PC-9 (cell line): Measurements from ENCODE around the gene MRPL12. TPM values are rescaled to one million over a fixed set of nuclear protein-coding genes. Genes with fewer than 3 reads are reported as not detected.
"Not testable (repeated sequence)": the region's sequence is repeated elsewhere in the genome, so short reads cannot be mapped to it uniquely, and the experiment has no call there.

Experiments
- BruUV-seq: library from RNA; stranded (reverse); fragments of 400-500 nt; replicated peaks from 2 replicates; lab custom pipeline; 2021; lab: Mats Ljungman, UMichigan
- CTCF ChIA-PET: fragments of 300-600 bp; sonication (Branson Sonifier 250); formaldehyde crosslinking; loops from one replicate; lab custom pipeline; 2022; ENCODE audit warnings: antibody characterized with exemption; lab: Charles Lee
- POLR2A ChIA-PET: fragments of 300-600 bp; sonication (Branson Sonifier 250); formaldehyde crosslinking; loops from one replicate; lab custom pipeline; 2022; ENCODE audit warnings: antibody characterized with exemption; ENCODE audit not compliant: unreplicated experiment; lab: Charles Lee
- DNase-seq, 2 experiments: peaks; one replicate each; pipeline versions ENCODE4 v3.0.0 to v3.0.0-alpha.2; 2015 to 2022; ENCODE audit warnings: mixed read lengths in 1 of 2
- H2AFZ ChIP-seq: fragments of 200-600 bp; sonication (generic); 2 replicates; pipeline ENCODE4 v1.8.1; 2017; ENCODE audit warnings: antibody characterized with exemption
- H3F3A ChIP-seq: fragments of 200-600 bp; sonication (generic); 2 replicates; pipeline ENCODE4 v1.8.1; 2017; ENCODE audit warnings: antibody characterized with exemption, mild to moderate bottlenecking, low read depth; ENCODE audit not compliant: insufficient read depth
- H3K27ac ChIP-seq: fragments of 200-600 bp; sonication (generic); 2 replicates; pipeline ENCODE4 v1.6.1; 2016; ENCODE audit warnings: mixed run types
- H3K27me3 ChIP-seq: fragments of 200-600 bp; sonication (generic); 2 replicates; pipeline ENCODE4 v1.6.1; 2016; ENCODE audit warnings: low read depth, mixed run types; ENCODE audit not compliant: insufficient read depth
- H3K36me3 ChIP-seq: fragments of 200-600 bp; sonication (generic); 2 replicates; pipeline ENCODE4 v1.6.1; 2016; ENCODE audit warnings: low read depth, mixed run types
- H3K4me1 ChIP-seq: fragments of 200-600 bp; sonication (generic); replicated peaks from 2 replicates; pipeline ENCODE4 v1.6.1; 2016; ENCODE audit warnings: mixed run types; ENCODE audit not compliant: insufficient read depth
- H3K4me2 ChIP-seq: fragments of 200-600 bp; sonication (generic); 2 replicates; pipeline ENCODE4 v1.6.1; 2017; ENCODE audit warnings: mixed run types
- H3K4me3 ChIP-seq: fragments of 200-600 bp; sonication (generic); 2 replicates; pipeline ENCODE4 v1.6.1; 2016; ENCODE audit warnings: mixed run types
- H3K79me2 ChIP-seq: fragments of 200-600 bp; sonication (generic); 2 replicates; pipeline ENCODE4 v1.6.1; 2017; ENCODE audit warnings: low read depth, mixed run types
- H3K9me2 ChIP-seq: fragments of 200-600 bp; sonication (generic); 2 replicates; pipeline ENCODE4 v1.8.1; 2017; ENCODE audit warnings: mild to moderate bottlenecking; ENCODE audit not compliant: insufficient read depth
- H3K9me3 ChIP-seq: fragments of 200-600 bp; sonication (generic); 2 replicates; pipeline ENCODE4 v1.8.1; 2016; ENCODE audit warnings: low read depth; ENCODE audit not compliant: insufficient read depth
- H4K20me1 ChIP-seq: fragments of 200-600 bp; sonication (generic); 2 replicates; pipeline ENCODE4 v1.8.1; 2017; ENCODE audit not compliant: insufficient read depth
- CTCF ChIP-seq: fragments of 200-600 bp; sonication (generic); conservative IDR thresholded peaks from 2 replicates; pipeline ENCODE4 v1.6.1; 2017; ENCODE audit warnings: mixed run types, antibody characterized with exemption, mild to moderate bottlenecking, moderate library complexity
- EZH2 ChIP-seq: fragments of 200-600 bp; sonication (generic); IDR thresholded peaks from 2 replicates; pipeline ENCODE4 v1.8.0; 2017; ENCODE audit warnings: antibody characterized with exemption, low read depth
- intact Hi-C: fragments of 100-400 bp; cut with micrococcal nuclease; formaldehyde crosslinking; loops from one replicate; pipeline ENCODE4 v1.10.0; 2022; ENCODE audit not compliant: unreplicated experiment
- total RNA-seq: library from RNA; stranded (reverse); gene quantifications from 2 replicates; pipeline ENCODE4 v1.2.3, GENCODE V29; 2021

Gene MRPL12
- total RNA-seq, 1 experiment from 2014 or later = 98.6 TPM

DNA sequence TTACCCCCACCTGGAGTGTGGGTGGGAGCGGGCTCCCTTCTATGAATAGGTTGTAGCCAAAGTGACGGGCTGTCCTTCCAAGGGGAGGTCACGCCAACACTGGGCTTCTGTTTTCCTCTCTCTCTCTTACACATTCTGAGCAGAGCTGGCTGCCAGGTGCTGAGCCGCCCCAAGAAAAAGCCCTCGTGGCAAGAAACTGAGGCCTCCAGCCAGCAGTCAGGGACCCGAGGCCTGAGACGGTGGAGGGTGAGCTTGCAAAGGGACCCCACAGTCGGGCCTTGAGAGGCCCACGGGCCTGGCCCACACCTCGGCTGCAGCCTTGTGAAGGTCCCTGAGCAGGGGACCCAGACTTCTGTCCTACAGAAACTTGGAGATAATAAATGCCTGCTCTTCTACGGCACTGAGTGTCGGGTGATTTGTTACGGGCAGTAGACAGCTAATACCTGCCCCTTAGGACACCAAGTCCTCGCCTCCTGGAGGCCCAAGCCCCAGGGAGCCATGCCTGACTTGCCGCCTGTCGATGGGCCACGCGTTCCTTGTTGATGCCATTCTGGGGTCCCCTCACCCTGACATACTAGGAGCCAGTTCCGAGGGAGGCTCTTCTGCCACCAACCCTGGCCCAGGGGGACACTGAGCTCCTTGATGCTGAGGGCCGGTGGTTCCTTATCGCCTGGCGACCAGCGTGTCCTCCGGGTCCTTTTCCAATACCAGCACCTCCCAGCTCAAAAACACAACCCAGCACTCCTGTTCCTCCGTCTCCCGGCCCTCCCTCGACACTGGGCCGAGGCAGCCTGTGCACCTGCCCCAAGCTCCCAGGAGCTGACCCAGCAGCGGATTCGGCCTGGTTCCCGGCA, 35.0 kb downstream of the MRPL12 start:
- H3K9me2 ChIP-seq = no peaks in the 10 kb centered on the region
- H2AFZ ChIP-seq = no peak overlapping the region
- POLR2A ChIA-PET = no interaction called here
- no peaks in the 10 kb centered on the region for H3K9me3 ChIP-seq
- no peaks in the 10 kb centered on the region for H3K79me2 ChIP-seq
- no peaks in the 10 kb centered on the region for H3F3A ChIP-seq
- intact Hi-C loops = no loop called here
- H3K27ac ChIP-seq = no peak overlapping the region
- BruUV-seq = no TSS peak
- no peaks in the 10 kb centered on the region for H3K27me3 ChIP-seq
- no peak for TF ChIP-seq EZH2
- no peak for TF ChIP-seq CTCF
- no peak overlapping the region for H3K4me3 ChIP-seq
- no peak for DNase-seq
- CTCF ChIA-PET = interaction anchor here (0.6 kb wide), 1 partner anchor 117 kb away, joined by 5 read pairs; no protein-coding TSS in a partner anchor
- H3K4me1 ChIP-seq = no peaks in the 10 kb centered on the region
- no peak overlapping the region for H3K4me2 ChIP-seq
- H4K20me1 ChIP-seq = no peaks in the 10 kb centered on the region
- no peaks in the 10 kb centered on the region for H3K36me3 ChIP-seq

DNA sequence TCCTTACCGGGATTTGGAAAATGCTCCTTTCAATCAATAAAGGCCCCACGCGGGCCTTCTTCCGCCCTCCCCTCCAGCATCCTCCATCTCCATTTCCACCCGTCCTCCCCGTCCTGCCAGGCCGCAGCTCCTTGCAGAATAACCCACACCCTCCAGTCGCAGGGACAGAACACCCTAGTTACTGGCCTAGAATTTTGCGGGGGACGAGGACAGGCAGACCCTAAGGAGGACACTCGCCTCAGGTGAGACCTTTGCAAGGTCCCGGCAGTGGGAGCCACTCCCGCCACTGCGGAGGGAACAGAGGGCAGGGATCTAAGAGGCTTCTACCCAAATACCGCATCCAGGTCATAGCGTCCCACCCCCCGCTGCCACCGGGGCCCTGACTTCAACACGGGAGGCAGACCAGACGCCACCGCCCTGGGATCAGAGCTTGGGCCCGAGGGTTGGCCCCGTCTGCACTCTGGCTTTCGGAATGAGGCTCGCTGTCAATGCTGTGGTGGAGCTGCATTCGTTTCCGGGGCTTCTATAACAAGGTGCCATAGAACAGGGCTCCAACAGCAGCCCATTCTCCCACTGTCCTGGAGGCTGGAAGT, 35.7 kb downstream of the MRPL12 start:
- Histone ChIP-seq H3K27ac (no peak overlapping the region), H3K4me1 (no peaks in the 10 kb centered on the region), H3K27me3 (no peaks in the 10 kb centered on the region), H3K4me3 (no peak overlapping the region), H3K79me2 (no peaks in the 10 kb centered on the region), H3K36me3 (no peaks in the 10 kb centered on the region), H4K20me1 (no peaks in the 10 kb centered on the region), H3K4me2 (no peak overlapping the region), H3K9me2 (no peaks in the 10 kb centered on the region), H3K9me3 (no peaks in the 10 kb centered on the region), H3F3A (no peaks in the 10 kb centered on the region), H2AFZ (no peak overlapping the region)
- no TSS peak for BruUV-seq
- CTCF ChIA-PET = interaction anchor here (0.6 kb wide), 1 partner anchor 116 kb away, joined by 5 read pairs; no protein-coding TSS in a partner anchor
- intact Hi-C loops = no loop called here
- TF ChIP-seq EZH2 = no peak
- no peak for TF ChIP-seq CTCF
- POLR2A ChIA-PET = no interaction called here
- no peak for DNase-seq

DNA sequence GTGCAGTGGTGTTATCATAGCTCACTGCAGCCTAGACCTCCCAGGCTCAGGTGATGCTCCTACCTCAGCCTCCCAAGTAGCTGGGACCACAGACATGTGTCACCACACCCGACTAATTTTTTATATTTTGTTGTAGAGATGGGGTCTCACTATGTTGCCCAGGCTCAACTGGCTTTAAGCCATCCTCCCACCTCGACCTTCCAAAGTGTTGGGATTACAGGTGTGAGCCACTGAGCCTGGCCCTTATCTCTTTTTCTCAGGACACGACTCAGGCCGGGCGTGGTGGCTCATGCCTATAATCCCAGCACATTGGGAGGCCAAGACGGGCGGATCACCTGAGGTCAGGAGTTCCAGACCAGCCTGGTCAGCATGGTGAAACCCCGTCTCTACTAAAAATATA, 36.4 kb downstream of the MRPL12 start:
- BruUV-seq, H3K27ac ChIP-seq, H2AFZ ChIP-seq, H3K79me2 ChIP-seq, H4K20me1 ChIP-seq, CTCF ChIA-PET, H3K4me3 ChIP-seq, H3F3A ChIP-seq, H3K4me1 ChIP-seq, H3K27me3 ChIP-seq, POLR2A ChIA-PET, DNase-seq, H3K9me2 ChIP-seq, intact Hi-C loops, H3K9me3 ChIP-seq, H3K4me2 ChIP-seq, H3K36me3 ChIP-seq: not testable (repeated sequence)
